H1 (cell line): Measurements from ENCODE around the gene MGLL. TPM values are rescaled to one million over a fixed set of nuclear protein-coding genes. Genes with fewer than 3 reads are reported as not detected.

ENCODE experiments used
- CTCF ChIA-PET: fragments of 300-600 bp; sonication (Branson Sonifier 250); formaldehyde crosslinking; loops from one replicate; lab custom pipeline; 2021; ENCODE audit not compliant: partially characterized antibody; lab: Charles Lee
- POLR2A ChIA-PET: fragments of 300-600 bp; sonication (Branson Sonifier 250); formaldehyde crosslinking; loops from one replicate; lab custom pipeline; 2021; ENCODE audit warnings: inconsistent platforms; ENCODE audit not compliant: partially characterized antibody; lab: Charles Lee
- DNase-seq, 2 experiments: peaks; one replicate each; pipeline versions ENCODE4 v3.0.0 to v3.0.0-alpha.2; 2010 to 2022; ENCODE audit warnings: low spot score in 2 of 2, low read depth in 1 of 2, mixed read lengths in 1 of 2
- FAIRE-seq: peaks from 2 replicates; lab custom pipeline; 2011; peaks lifted over from hg19 to GRCh38; lab: Jason Lieb, UNC
- H2AFZ ChIP-seq: 2 replicates; pipeline ENCODE4 v1.8.1; 2012; ENCODE audit warnings: low read length, inconsistent platforms
- H2AK5ac ChIP-seq: 2 replicates; pipeline ENCODE4 v1.6.1; 2013; ENCODE audit warnings: low read depth, low read length
- H2BK120ac ChIP-seq: replicated peaks from 2 replicates; pipeline ENCODE3; 2013; ENCODE audit warnings: low read depth, low read length, inconsistent platforms
- H2BK12ac ChIP-seq: 2 replicates; pipeline ENCODE4 v1.6.1; 2013; ENCODE audit warnings: low read depth, low read length
- H2BK15ac ChIP-seq: 2 replicates; pipeline ENCODE4 v1.6.1; 2013; ENCODE audit warnings: low read length
- H2BK20ac ChIP-seq: 2 replicates; pipeline ENCODE4 v1.6.1; 2013; ENCODE audit warnings: low read length
- H2BK5ac ChIP-seq: 2 replicates; pipeline ENCODE4 v1.6.1; 2013; ENCODE audit warnings: low read depth, low read length
- H3K14ac ChIP-seq: 2 replicates; pipeline ENCODE4 v1.6.1; 2013; ENCODE audit warnings: inconsistent platforms; ENCODE audit not compliant: insufficient read length
- H3K18ac ChIP-seq: 2 replicates; pipeline ENCODE4 v1.6.1; 2013; ENCODE audit warnings: low read length; ENCODE audit errors: extremely low read depth
- H3K23ac ChIP-seq: 2 replicates; pipeline ENCODE4 v1.6.1; 2013; ENCODE audit warnings: inconsistent platforms; ENCODE audit not compliant: insufficient read length
- H3K23me2 ChIP-seq: 2 replicates; pipeline ENCODE4 v1.6.1; 2013; ENCODE audit warnings: low read depth, low read length
- H3K27ac ChIP-seq: 2 replicates; pipeline ENCODE4 v1.6.1; 2011; ENCODE audit warnings: low read depth, low read length, inconsistent platforms
- H3K27me3 ChIP-seq, 4 experiments: replicated peaks in 1 of 4; 1 replicate in 1 of 4; 2 replicates in 3 of 4; pipeline versions ENCODE4 v1.6.1 to v1.8.1; 2011 to 2013; ENCODE audit warnings: low read length in 3 of 4, mild to moderate bottlenecking in 3 of 4, inconsistent platforms in 2 of 4, mixed read lengths in 2 of 4, moderate library complexity in 1 of 4; ENCODE audit not compliant: control insufficient read depth in 3 of 4, insufficient read depth in 3 of 4; ENCODE audit errors: extremely low read depth in 1 of 4
- H3K36me3 ChIP-seq, 4 experiments: 2 replicates each; pipeline versions ENCODE4 v1.6.1 to v1.8.1; 2011 to 2013; ENCODE audit warnings: mild to moderate bottlenecking in 4 of 4, low read length in 3 of 4, moderate library complexity in 2 of 4, control low read depth in 1 of 4, inconsistent platforms in 1 of 4; ENCODE audit not compliant: insufficient read depth in 4 of 4, control insufficient read depth in 2 of 4
- H3K4ac ChIP-seq: replicated peaks from 2 replicates; pipeline ENCODE3; 2013; ENCODE audit warnings: low read length, low read depth, mixed read lengths, inconsistent platforms; ENCODE audit not compliant: insufficient read length
- H3K4me1 ChIP-seq, 4 experiments: replicated peaks in 1 of 4; 1 replicate in 1 of 4; 2 replicates in 3 of 4; pipeline versions ENCODE4 v1.6.1 to v1.8.1; 2011 to 2013; ENCODE audit warnings: low read length in 3 of 4, inconsistent platforms in 2 of 4, mixed read lengths in 1 of 4; ENCODE audit not compliant: insufficient read depth in 4 of 4, control insufficient read depth in 3 of 4
- H3K4me2 ChIP-seq, 2 experiments: 2 replicates each; pipeline versions ENCODE4 v1.6.1 to v1.8.1; 2011 to 2013; ENCODE audit warnings: low read depth in 2 of 2, low read length in 2 of 2, control low read depth in 1 of 2, inconsistent platforms in 1 of 2, mild to moderate bottlenecking in 1 of 2; ENCODE audit not compliant: insufficient read depth in 1 of 2
- H3K4me3 ChIP-seq, 4 experiments: fragments of 200-600, 300-600 bp in 1 of 4; sonication (generic), shearing (Covaris generic), sonication (Bioruptor Twin) in 1 of 4; 2 replicates each; pipeline versions ENCODE4 v1.5.1 to v1.8.1; 2011 to 2016; ENCODE audit warnings: low read length in 4 of 4, low read depth in 3 of 4, control low read depth in 2 of 4, inconsistent platforms in 2 of 4, mild to moderate bottlenecking in 2 of 4, mixed read lengths in 1 of 4, moderate library complexity in 1 of 4; ENCODE audit not compliant: insufficient read depth in 2 of 4; ENCODE audit errors: extremely low read depth in 1 of 4
- H3K56ac ChIP-seq: replicated peaks from 2 replicates; pipeline ENCODE3; 2013; ENCODE audit warnings: low read depth, mild to moderate bottlenecking, mixed read lengths, low read length, inconsistent platforms; ENCODE audit not compliant: insufficient read length
- H3K79me1 ChIP-seq: 2 replicates; pipeline ENCODE4 v1.6.1; 2013; ENCODE audit warnings: low read depth, low read length, control low read depth
- H3K79me2 ChIP-seq, 2 experiments: 2 replicates each; pipeline versions ENCODE4 v1.6.1 to v1.8.1; 2012 to 2013; ENCODE audit warnings: low read length in 2 of 2, mild to moderate bottlenecking in 2 of 2, inconsistent platforms in 1 of 2; ENCODE audit not compliant: insufficient read depth in 2 of 2, control insufficient read depth in 1 of 2
- H3K9ac ChIP-seq, 4 experiments: replicated peaks in 1 of 4; 1 replicate in 1 of 4; 2 replicates in 3 of 4; pipeline versions ENCODE4 v1.6.1 to v1.8.1; 2011 to 2013; ENCODE audit warnings: low read depth in 3 of 4, low read length in 3 of 4, control low read depth in 2 of 4, mild to moderate bottlenecking in 2 of 4, moderate library complexity in 2 of 4, inconsistent platforms in 1 of 4; ENCODE audit errors: extremely low read depth in 1 of 4
- H3K9me3 ChIP-seq, 2 experiments: 2 replicates each; pipeline versions ENCODE4 v1.6.1 to v1.8.1; 2012 to 2013; ENCODE audit warnings: mild to moderate bottlenecking in 2 of 2, moderate library complexity in 2 of 2, control low read depth in 1 of 2, inconsistent platforms in 1 of 2, low read depth in 1 of 2, low read length in 1 of 2, mixed read lengths in 1 of 2; ENCODE audit not compliant: insufficient read depth in 2 of 2
- H4K20me1 ChIP-seq, 2 experiments: replicated peaks in 1 of 2; 2 replicates each; pipeline versions ENCODE3 to v1.8.1; 2011 to 2013; ENCODE audit warnings: inconsistent platforms in 2 of 2, low read length in 2 of 2, mild to moderate bottlenecking in 1 of 2; ENCODE audit not compliant: insufficient read depth in 2 of 2, control insufficient read depth in 1 of 2
- H4K5ac ChIP-seq: 2 replicates; pipeline ENCODE4 v1.6.1; 2013; ENCODE audit warnings: low read length, low read depth, mixed read lengths, inconsistent platforms; ENCODE audit not compliant: insufficient read length
- H4K8ac ChIP-seq: 2 replicates; pipeline ENCODE4 v1.8.0; 2013; ENCODE audit warnings: mild to moderate bottlenecking, moderate library complexity, low read length, inconsistent platforms; ENCODE audit not compliant: insufficient read depth; ENCODE audit errors: extremely low read depth
- H4K91ac ChIP-seq: replicated peaks from 2 replicates; pipeline ENCODE3; 2013; ENCODE audit warnings: low read length, mixed read lengths, inconsistent platforms; ENCODE audit not compliant: insufficient read length
- CEBPB ChIP-seq: IDR thresholded peaks from 2 replicates; pipeline ENCODE4 v1.6.1; 2012; ENCODE audit warnings: low read depth, low read length
- CHD1 ChIP-seq: IDR thresholded peaks from 2 replicates; pipeline ENCODE4 v1.6.1; 2012; ENCODE audit warnings: low read depth, low read length, improper control_type of control experiment
- CREB1 ChIP-seq: IDR thresholded peaks from 2 replicates; pipeline ENCODE4 v1.6.1; 2012; ENCODE audit warnings: inconsistent platforms
- EGR1 ChIP-seq: IDR thresholded peaks from 2 replicates; pipeline ENCODE4 v1.6.1; 2011; ENCODE audit warnings: low read depth, low read length, borderline replicate concordance
- FOSL1 ChIP-seq: IDR thresholded peaks from 2 replicates; pipeline ENCODE4 v1.6.1; 2011; ENCODE audit warnings: mild to moderate bottlenecking, low read depth, low read length, moderate library complexity; ENCODE audit not compliant: insufficient read depth
- GTF2F1 ChIP-seq: IDR thresholded peaks from 2 replicates; pipeline ENCODE4 v1.6.1; 2012; ENCODE audit warnings: low read depth, low read length, improper control_type of control experiment, borderline replicate concordance
- KDM1A ChIP-seq: fragments of 200-600, 300-600 bp; sonication (generic); IDR thresholded peaks from 2 replicates; pipeline ENCODE4 v1.7.1; 2016; ENCODE audit warnings: mild to moderate bottlenecking, low read length, borderline replicate concordance
- MAFK ChIP-seq: IDR thresholded peaks from 2 replicates; pipeline ENCODE4 v1.6.1; 2012; ENCODE audit warnings: low read depth, mild to moderate bottlenecking, improper control_type of control experiment, low read length
- POLR2A ChIP-seq, 2 experiments: IDR thresholded peaks; 1 replicate in 1 of 2; 2 replicates in 1 of 2; pipeline ENCODE4 v1.6.1; 2011; ENCODE audit warnings: low read depth in 2 of 2, low read length in 2 of 2, mild to moderate bottlenecking in 2 of 2; ENCODE audit errors: control extremely low read depth in 1 of 2
- SIN3A ChIP-seq, 2 experiments: IDR thresholded peaks in 1 of 2; conservative IDR thresholded peaks in 1 of 2; 2 replicates each; pipeline ENCODE4 v1.6.1; 2011 to 2012; ENCODE audit warnings: low read length in 2 of 2, improper control_type of control experiment in 1 of 2, low read depth in 1 of 2, mild to moderate bottlenecking in 1 of 2
- SIX5 ChIP-seq: IDR thresholded peaks from 2 replicates; pipeline ENCODE4 v1.6.1; 2011; ENCODE audit warnings: mild to moderate bottlenecking, low read depth, low read length
- SP1 ChIP-seq: IDR thresholded peaks from 2 replicates; pipeline ENCODE4 v1.6.1; 2011; ENCODE audit warnings: low read depth, low read length
- TAF1 ChIP-seq: IDR thresholded peaks from 2 replicates; pipeline ENCODE4 v1.6.1; 2011; ENCODE audit warnings: mild to moderate bottlenecking, low read depth, low read length
- WGBS, 2 experiments: shearing (Covaris generic) in 1 of 2; methylation state at CpG; one replicate each; pipeline versions ENCODE4 v1.1.6 to v1.1.7; 2013 to 2015; ENCODE audit warnings: low lambda C conversion rate in 2 of 2, mixed read lengths in 2 of 2, inconsistent platforms in 1 of 2, low coverage in 1 of 2, missing lambda C conversion rate in 1 of 2; ENCODE audit not compliant: insufficient replicate concordance in 2 of 2, insufficient coverage in 1 of 2, insufficient read length in 1 of 2; ENCODE audit errors: extremely low coverage in 1 of 2, missing lambda C conversion rate in 1 of 2; 5-methylcytosine and 5-hydroxymethylcytosine counted together
- polyA plus RNA-seq, 7 experiments: library from polyadenylated mRNA; depleted of rRNA in 3 of 7; stranded (reverse) in 5 of 7; unstranded in 2 of 7; fragments of >200 nt in 5 of 7; fragments of 200-250 nt in 2 of 7; gene quantifications; 1 replicate in 5 of 7; 2 replicates in 1 of 7; 4 replicates in 1 of 7; pipeline versions ENCODE4 v1.2.1 to v1.2.3, GENCODE V29; 2011 to 2013; ENCODE audit warnings: missing spikeins in 2 of 7, mixed read lengths in 2 of 7
- total RNA-seq: library from RNA; stranded (reverse); fragmentation: NEBNext Ultra II Directional; extraction: Animal tissue kit (Norgen Biotek cat#: 25700); gene quantifications from 2 replicates; pipeline ENCODE4 v1.2.1, GENCODE V29; 2021
- TF ChIP-seq, protein P1 (sequence below): IDR thresholded peaks from 2 replicates; pipeline ENCODE4 v1.6.1; 2012; ENCODE audit warnings: inconsistent platforms

Gene MGLL
- total and polyA plus RNA-seq, 2 of the 8 experiments (the other 6 are each of a cell fraction or from before 2014, with no cell fraction given) = 0.05 to 0.34 TPM

- H3K36me3 ChIP-seq = no peaks in the 10 kb centered on the region; a peak in 1 of 8 replicates
- H4K5ac ChIP-seq = no peak overlapping the region
- H3K23me2 ChIP-seq = no peaks in the 10 kb centered on the region
- H3K79me2 ChIP-seq = no peaks in the 10 kb centered on the region
- DNase-seq (no peak), FAIRE-seq (no peak)
- no peak overlapping the region for H2BK5ac ChIP-seq
- no peak overlapping the region for H4K8ac ChIP-seq
- H3K4ac ChIP-seq = no peak overlapping the region
- CTCF ChIA-PET = interaction anchor here (0.8 to 2.7 kb wide), 3 partner anchors 10 to 102 kb away, joined by 3 to 15 read pairs (median 5); no protein-coding TSS in a partner anchor
- H2BK120ac ChIP-seq = no peak overlapping the region
- no peak overlapping the region for H2BK12ac ChIP-seq
- 92% methylated on average over 18 of the region's 18 CpGs; no CpG with 5 or more reads in 1 of the 2 experiments for WGBS, 2 experiments
- H2AK5ac ChIP-seq = no peak overlapping the region
- H4K91ac ChIP-seq = no peak overlapping the region
- no peak overlapping the region for H3K4me2 ChIP-seq
- H3K9ac ChIP-seq = no peak overlapping the region
- H2AFZ ChIP-seq = no peak overlapping the region
- no peaks in the 10 kb centered on the region for H3K9me3 ChIP-seq
- no peak overlapping the region for H3K56ac ChIP-seq
- no peaks in the 10 kb centered on the region for H3K79me1 ChIP-seq
- no peaks in the 10 kb centered on the region; a peak in 1 of 7 replicates for H3K4me1 ChIP-seq
- no peaks in the 10 kb centered on the region for H3K27me3 ChIP-seq
- H3K18ac ChIP-seq = no peak overlapping the region
- no peak overlapping the region for H3K4me3 ChIP-seq
- no peak overlapping the region for H2BK20ac ChIP-seq
- no peak overlapping the region for H3K14ac ChIP-seq
- no peak overlapping the region for H3K27ac ChIP-seq
- no peak overlapping the region for H2BK15ac ChIP-seq
- POLR2A ChIA-PET = no interaction called here
- H4K20me1 ChIP-seq = no peaks in the 10 kb centered on the region
- no peak overlapping the region for H3K23ac ChIP-seq
- TF ChIP-seq TAF1 (no peak), POLR2A (IDR thresholded peaks at IDR 0.05; ENCODE audit: control extremely low read depth in 1 of 2, low read depth in 2 of 2, low read length in 2 of 2) (no peak), KDM1A (no peak), SIN3A (conservative IDR thresholded peaks at IDR 0.05 in 1 of 2, IDR thresholded peaks at IDR 0.05 in 1 of 2; ENCODE audit: low read depth in 1 of 2, low read length in 2 of 2) (no peak), GTF2F1 (no peak), CEBPB (no peak), FOSL1 (no peak), SIX5 (no peak), EGR1 (no peak), SP1 (no peak), CHD1 (no peak), CREB1 (no peak), MAFK (no peak)
- TF ChIP-seq, protein P1, sequence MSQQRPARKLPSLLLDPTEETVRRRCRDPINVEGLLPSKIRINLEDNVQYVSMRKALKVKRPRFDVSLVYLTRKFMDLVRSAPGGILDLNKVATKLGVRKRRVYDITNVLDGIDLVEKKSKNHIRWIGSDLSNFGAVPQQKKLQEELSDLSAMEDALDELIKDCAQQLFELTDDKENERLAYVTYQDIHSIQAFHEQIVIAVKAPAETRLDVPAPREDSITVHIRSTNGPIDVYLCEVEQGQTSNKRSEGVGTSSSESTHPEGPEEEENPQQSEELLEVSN = no peak
Observed at GRCh38 chr3:127792541-127793292, 29.6 kb downstream of the MGLL start.
